GF-D8 (cell line): ENCODE data around the gene SIK3.

Experiments used
- DNase-seq: peaks from one replicate; lab custom pipeline; 2025; lab: John Stamatoyannopoulos, UW

The SIK3 gene

GRCh38 chr11:116866804-116867455 is 231.3 kb downstream of the SIK3 start:
- no peak for DNase-seq

DNA sequence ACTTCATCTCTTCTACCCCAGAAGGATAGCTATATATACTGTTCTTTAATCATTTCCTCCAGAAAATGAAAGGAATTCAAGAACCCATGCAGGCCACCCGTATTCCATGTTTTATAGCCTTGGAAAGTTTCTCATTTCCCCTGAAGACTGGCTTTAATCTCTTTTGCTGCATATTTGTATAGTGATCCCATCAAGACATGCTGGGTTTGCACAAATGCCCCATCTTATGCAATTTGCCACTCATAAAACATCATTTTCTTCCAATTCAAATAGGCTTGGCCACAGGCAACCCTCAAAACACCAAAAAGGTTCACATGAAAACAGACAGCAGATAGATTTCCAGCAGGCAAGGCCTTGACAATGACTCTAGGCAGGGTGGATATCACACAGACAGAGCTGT is 232.5 kb downstream of the SIK3 start:
- no peak for DNase-seq

GRCh38 chr11:116864531-116864930 is 233.7 kb downstream of the SIK3 start:
- no peak for DNase-seq

DNA sequence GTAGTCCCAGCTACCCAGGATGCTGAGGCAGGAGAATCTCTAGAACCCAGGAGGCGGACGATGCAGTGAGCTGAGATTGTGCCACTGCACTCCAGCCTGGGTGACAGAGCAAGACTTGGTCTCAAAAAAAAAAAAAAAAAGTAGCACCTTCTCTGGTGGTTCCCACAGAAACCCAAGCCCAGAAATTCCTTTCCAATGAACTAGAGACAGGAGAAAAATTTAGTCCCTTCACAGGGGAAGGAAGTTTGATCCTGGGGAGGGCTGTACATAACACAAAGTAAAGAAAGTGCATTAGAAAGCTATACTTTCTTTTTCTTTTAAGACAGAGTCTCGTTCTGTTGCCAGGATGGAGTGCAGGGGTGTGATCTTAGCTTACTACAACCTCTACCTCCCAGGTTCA is 235.3 kb downstream of the SIK3 start:
- DNase-seq = no peak

DNA sequence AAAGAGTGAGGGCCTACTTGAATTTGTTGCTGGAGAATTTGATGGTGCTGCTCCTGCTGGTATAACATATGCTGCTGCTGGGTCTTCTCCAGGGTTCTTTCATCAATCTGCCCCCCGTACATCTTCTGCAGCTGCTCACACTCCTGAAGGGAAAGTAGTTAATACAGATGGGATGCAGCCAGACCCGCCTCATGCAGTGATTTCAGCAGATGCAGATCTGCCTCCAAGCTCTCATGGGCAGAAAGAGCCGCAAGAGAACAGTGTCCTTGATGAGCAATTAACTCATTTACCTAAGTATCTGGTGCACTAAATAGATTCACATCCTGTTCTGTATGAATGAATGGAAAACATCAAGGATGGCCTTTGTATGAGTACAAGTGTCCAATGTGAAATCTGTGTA is 236.0 kb downstream of the SIK3 start:
- no peak for DNase-seq

GRCh38 chr11:116861539-116861938 is 236.7 kb downstream of the SIK3 start:
- DNase-seq = no peak

DNA sequence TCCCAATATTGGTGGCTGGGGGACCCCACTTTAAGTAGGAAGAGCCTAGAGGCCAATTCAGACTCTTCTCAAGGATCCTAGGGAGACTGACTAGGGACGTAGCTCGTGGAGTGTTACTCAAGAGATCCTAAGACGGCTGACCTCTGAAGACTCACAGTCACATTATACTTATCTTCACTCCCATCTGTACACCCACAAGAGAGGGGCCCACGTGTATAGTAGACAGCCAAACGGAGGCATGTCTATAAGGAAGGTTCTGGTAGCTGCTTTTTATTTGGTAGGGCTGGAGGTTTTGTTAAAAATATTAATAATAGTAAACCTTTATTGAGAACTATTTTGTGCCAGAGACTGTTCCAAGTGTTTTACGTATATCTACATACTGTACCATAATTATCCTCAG is 237.9 kb downstream of the SIK3 start:
- DNase-seq = no peak

- DNase-seq = no peak
These were observed 239.1 kb downstream of the SIK3 start for GRCh38 chr11:116859175-116859574.

GRCh38 chr11:116857936-116858335 is 240.3 kb downstream of the SIK3 start:
- no peak for DNase-seq

DNA sequence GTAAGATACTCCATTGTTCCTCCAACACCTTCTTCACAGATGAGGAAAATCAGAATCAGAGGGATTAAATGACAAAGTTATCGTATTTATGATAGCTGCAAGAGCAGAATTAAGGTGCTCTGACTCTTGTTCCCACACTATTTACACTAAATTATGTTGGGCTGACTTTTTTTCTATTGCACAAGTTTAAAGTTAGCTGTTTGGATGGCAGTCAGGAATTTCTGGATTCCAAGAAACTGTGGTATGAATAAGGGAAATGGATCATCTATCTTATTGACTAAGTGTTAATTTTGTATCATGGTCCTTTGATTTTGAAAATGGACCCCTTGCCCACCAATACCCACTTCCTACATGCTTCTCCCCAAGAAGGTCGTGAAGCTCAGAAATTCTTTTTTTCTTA is 240.9 kb downstream of the SIK3 start:
- no peak for DNase-seq

- no peak for DNase-seq
These were observed 241.8 kb downstream of the SIK3 start for GRCh38 chr11:116856423-116856822.

- no peak for DNase-seq
These were observed 242.8 kb downstream of the SIK3 start for GRCh38 chr11:116855413-116855812.

GRCh38 chr11:116853461-116854073 is 244.7 kb downstream of the SIK3 start:
- peak; percentile 100 for DNase-seq

- DNase-seq = peak; percentile 78
These were observed 245.8 kb downstream of the SIK3 start for GRCh38 chr11:116852261-116853031.

- DNase-seq = peak; percentile 100
These were observed 246.6 kb downstream of the SIK3 start for GRCh38 chr11:116851626-116852025.

- no peak for DNase-seq
These were observed 248.7 kb downstream of the SIK3 start for GRCh38 chr11:116849486-116849885.

GRCh38 chr11:116849060-116849459 is 249.2 kb downstream of the SIK3 start:
- DNase-seq = no peak

DNA sequence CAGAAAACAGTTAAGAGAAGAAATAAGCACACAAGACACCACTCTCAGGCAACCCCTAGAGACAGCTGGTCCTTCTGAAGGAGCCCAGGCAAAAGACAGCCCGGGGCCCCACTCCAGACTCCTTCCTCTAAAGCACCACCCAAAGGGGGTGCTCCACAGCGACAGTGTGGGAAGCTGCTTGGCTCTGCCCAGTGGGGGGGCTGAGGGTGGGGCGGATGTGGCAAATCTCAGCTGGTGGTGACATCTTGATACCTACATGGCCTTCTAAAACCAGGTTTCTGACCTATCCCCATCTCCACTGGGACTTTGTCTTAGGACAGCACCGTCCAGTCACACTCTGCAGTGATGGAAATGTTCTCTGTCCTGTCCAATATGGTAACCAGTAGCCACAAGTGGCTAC is 250.6 kb downstream of the SIK3 start:
- DNase-seq = no peak

DNA sequence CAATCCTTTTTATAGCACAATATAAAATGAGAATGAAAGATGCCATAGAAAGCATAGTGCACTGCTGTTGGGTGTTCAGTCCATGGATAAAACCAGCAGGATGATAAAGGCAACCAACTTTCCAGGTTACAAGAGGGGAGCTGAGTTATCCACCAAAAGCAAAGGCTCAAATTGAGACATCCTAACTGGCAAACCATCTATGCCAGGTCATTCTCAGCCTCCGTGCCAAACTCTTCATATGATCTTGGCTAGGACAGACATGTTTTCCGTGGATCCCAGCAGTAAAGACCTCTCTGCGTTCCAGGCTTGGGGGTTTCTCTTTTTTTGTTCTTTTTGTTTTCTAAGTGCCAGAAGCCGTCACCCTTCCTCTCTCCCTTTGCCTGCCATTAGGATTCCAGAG is 253.5 kb downstream of the SIK3 start:
- DNase-seq = no peak

DNA sequence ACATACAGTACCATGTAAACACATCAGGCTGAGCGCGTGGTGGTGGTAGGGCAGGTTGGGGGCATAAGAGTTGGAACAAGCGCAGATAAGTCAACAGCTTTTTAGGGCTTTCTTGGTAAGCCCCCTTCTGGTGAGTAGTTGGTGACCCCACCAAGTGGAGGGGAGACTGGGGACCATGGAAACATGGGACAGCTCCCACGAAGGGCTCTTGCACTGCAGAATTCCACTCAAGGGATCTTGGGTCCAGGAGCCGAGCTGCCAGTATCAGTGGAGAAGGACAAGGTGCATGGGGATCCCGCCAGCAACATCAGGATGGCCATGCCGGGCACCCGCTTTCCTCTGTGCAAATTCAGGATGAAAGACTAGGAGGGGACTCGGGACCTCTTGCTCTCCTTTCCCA is 254.6 kb downstream of the SIK3 start:
- DNase-seq = no peak

DNA sequence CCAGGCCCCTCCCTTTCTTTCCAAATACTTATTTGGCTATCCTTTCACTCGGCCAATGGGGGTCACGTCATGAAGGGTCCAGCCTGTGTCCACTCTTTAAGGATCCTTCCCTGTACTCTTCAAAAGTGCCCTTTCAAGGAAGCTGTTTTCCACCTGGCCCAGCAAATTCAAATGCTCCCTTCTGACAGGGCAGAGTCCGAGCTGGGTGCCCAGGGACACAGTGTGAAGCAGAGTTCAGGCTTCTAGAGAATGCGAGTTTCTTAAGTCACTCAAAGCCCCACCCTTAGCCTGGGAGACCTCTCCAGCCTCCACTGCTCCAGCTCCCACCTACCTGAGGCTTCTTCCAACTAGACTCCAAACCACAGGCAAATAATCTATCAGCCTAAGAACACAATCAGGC is 255.3 kb downstream of the SIK3 start:
- DNase-seq = no peak

DNA sequence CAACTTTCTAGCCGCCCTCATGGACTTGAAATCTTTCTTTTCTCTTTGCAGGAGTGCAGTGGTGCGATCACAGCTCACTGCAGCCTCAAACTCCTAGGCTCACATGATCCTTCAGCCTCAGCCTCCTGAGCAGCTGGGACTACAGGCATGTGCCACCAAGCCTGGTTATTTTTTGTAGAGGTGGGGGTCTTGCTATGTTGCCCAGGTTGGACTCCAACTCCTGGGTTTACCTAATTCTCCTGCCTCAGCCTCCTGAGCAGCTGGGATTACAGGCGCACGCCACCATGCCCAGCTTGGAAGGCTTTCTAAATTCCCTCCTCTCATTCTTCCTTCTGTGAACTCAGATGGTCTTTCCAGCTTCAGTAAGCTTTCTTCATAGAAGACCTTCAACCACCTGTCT is 256.1 kb downstream of the SIK3 start:
- no peak for DNase-seq

GRCh38 chr11:116840746-116841296 is 257.4 kb downstream of the SIK3 start:
- DNase-seq = peak; percentile 35
